ENCODE results near the gene RFWD3. TPM values are rescaled to one million over a fixed set of nuclear protein-coding genes. Genes with fewer than 3 reads are reported as not detected.

The RFWD3 gene
- total and polyA plus RNA-seq, 9 donors: 8.2 to 25.0 (median 15.8) TPM

GRCh38 chr16:74635303-74635702, 31.4 kb downstream of the RFWD3 start:
- WGBS, 3 donors: 75 to 87% (median 84%) methylated on average over 5 of the region's 5 CpGs
- intact Hi-C loops (cut with DNase I): loop anchor here in 1 of 4 donors (10.0 kb wide), 1 partner anchor 71 kb away; no protein-coding TSS in a partner anchor
- DNase-seq: no peak
- no peaks in the 10 kb centered on the region for H3K27me3 ChIP-seq
- no peaks in the 10 kb centered on the region for H3K36me3 ChIP-seq
- no peak overlapping the region for H3K27ac ChIP-seq
- no peak for TF ChIP-seq POLR2A (IDR thresholded peaks at IDR 0.05)
- TF ChIP-seq CTCF (IDR thresholded peaks at IDR 0.05): no peak
- no peak for TF ChIP-seq EP300 (IDR thresholded peaks at IDR 0.05)
- H3K9me3 ChIP-seq: no peaks in the 10 kb centered on the region
- H3K4me1 ChIP-seq (ENCODE audit: insufficient read depth): no peaks in the 10 kb centered on the region
- H3K4me3 ChIP-seq: no peak overlapping the region

GRCh38 chr16:74633686-74634085, 33.0 kb downstream of the RFWD3 start:
- Histone ChIP-seq H3K27me3 (no peaks in the 10 kb centered on the region), H3K36me3 (no peaks in the 10 kb centered on the region), H3K4me1 (ENCODE audit: insufficient read depth) (no peaks in the 10 kb centered on the region), H3K27ac (no peak overlapping the region), H3K4me3 (no peak overlapping the region), H3K9me3 (no peaks in the 10 kb centered on the region)
- TF ChIP-seq CTCF (IDR thresholded peaks at IDR 0.05): no peak
- no peak for TF ChIP-seq EP300 (IDR thresholded peaks at IDR 0.05)
- TF ChIP-seq POLR2A (IDR thresholded peaks at IDR 0.05): no peak
- intact Hi-C loops (cut with DNase I): loop anchor here in 1 of 4 donors (10.0 kb wide), 1 partner anchor 69 kb away; no protein-coding TSS in a partner anchor
- no peak for DNase-seq
- 77 to 92% (median 82%) methylated on average over 7 of the region's 7 CpGs for WGBS, 3 donors

GRCh38 chr16:74627506-74628220, 39.0 kb downstream of the RFWD3 start:
- H3K4me3 ChIP-seq: no peak overlapping the region
- no peak overlapping the region for H3K27ac ChIP-seq
- H3K4me1 ChIP-seq (ENCODE audit: insufficient read depth): peaks cover 7% of the 10 kb centered on the region
- H3K36me3 ChIP-seq: no peaks in the 10 kb centered on the region
- intact Hi-C loops (cut with DNase I): loop anchor here in 1 of 4 donors (10.0 kb wide), 1 partner anchor 153 kb away; no protein-coding TSS in a partner anchor
- no peaks in the 10 kb centered on the region for H3K9me3 ChIP-seq
- DNase-seq: peak in 3 of 5 donors; percentile 32 to 46 (median 34)
- no peak for TF ChIP-seq CTCF (IDR thresholded peaks at IDR 0.05)
- no peak for TF ChIP-seq POLR2A (IDR thresholded peaks at IDR 0.05)
- no peak for TF ChIP-seq EP300 (IDR thresholded peaks at IDR 0.05)
- 37 to 43% (median 38%) methylated on average over 6 of the region's 6 CpGs for WGBS, 3 donors
- H3K27me3 ChIP-seq: no peaks in the 10 kb centered on the region

- Histone ChIP-seq H3K4me1 (ENCODE audit: insufficient read depth) (peaks cover 7% of the 10 kb centered on the region), H3K27me3 (no peaks in the 10 kb centered on the region), H3K9me3 (no peaks in the 10 kb centered on the region), H3K27ac (no peak overlapping the region), H3K4me3 (no peak overlapping the region), H3K36me3 (no peaks in the 10 kb centered on the region)
- no peak for DNase-seq
- TF ChIP-seq EP300 (IDR thresholded peaks at IDR 0.05) (no peak), POLR2A (IDR thresholded peaks at IDR 0.05) (no peak), CTCF (IDR thresholded peaks at IDR 0.05) (no peak)
- intact Hi-C loops (cut with DNase I): loop anchor here in 1 of 4 donors (10.0 kb wide), 1 partner anchor 152 kb away; no protein-coding TSS in a partner anchor
- WGBS, 3 donors: 0 to 21% (median 4%) methylated on average over 1 of the region's 1 CpG
Observed at GRCh38 chr16:74626741-74627416, 39.8 kb downstream of the RFWD3 start.
